Naive B cell (primary cell): ENCODE measurements around the gene UQCRH. TPM values are rescaled to one million over a fixed set of nuclear protein-coding genes. Genes with fewer than 3 reads are reported as not detected.

Source experiments
- ATAC-seq, 2 donors: fragments of 150-1000 bp; cut with Tn5 transposase; 2 replicates each; pipeline ENCODE4 v1.10.0; 2021; ENCODE audit warnings: low read depth in 2 of 2, mild to moderate bottlenecking in 2 of 2, moderate library complexity in 2 of 2
- DNase-seq: peaks from one replicate; pipeline ENCODE4 v3.0.0; 2022
- H3K27ac Mint-ChIP-seq, 6 donors: one replicate each; pipeline ENCODE4 v1.8.0; 2020 to 2022; ENCODE audit warnings: mild to moderate bottlenecking in 6 of 6, mixed read lengths in 6 of 6, moderate library complexity in 5 of 6, inconsistent platforms in 2 of 6
- H3K27me3 Mint-ChIP-seq, 3 donors: one replicate each; pipeline ENCODE4 v1.8.0; 2021 to 2022; ENCODE audit warnings: mixed read lengths in 3 of 3, mild to moderate bottlenecking in 1 of 3
- H3K36me3 Mint-ChIP-seq, 2 donors: one replicate each; pipeline ENCODE4 v1.8.0; 2020 to 2022; ENCODE audit warnings: mixed read lengths in 2 of 2, inconsistent platforms in 1 of 2, mild to moderate bottlenecking in 1 of 2
- H3K4me1 Mint-ChIP-seq, 3 donors: one replicate each; pipeline ENCODE4 v1.8.0; 2020 to 2022; ENCODE audit warnings: mixed read lengths in 3 of 3, inconsistent platforms in 1 of 3, mild to moderate bottlenecking in 1 of 3, moderate library complexity in 1 of 3
- H3K4me3 Mint-ChIP-seq, 8 donors: one replicate each; pipeline ENCODE4 v1.8.0; 2020 to 2022; ENCODE audit warnings: mild to moderate bottlenecking in 8 of 8, mixed read lengths in 8 of 8, moderate library complexity in 8 of 8, inconsistent platforms in 2 of 8
- H3K9me3 Mint-ChIP-seq, 7 donors: one replicate each; pipeline ENCODE4 v1.8.0; 2020 to 2022; ENCODE audit warnings: mixed read lengths in 7 of 7, mild to moderate bottlenecking in 5 of 7, inconsistent platforms in 2 of 7, moderate library complexity in 1 of 7
- polyA plus RNA-seq, 6 donors: library from polyadenylated mRNA; unstranded; fragments of 300-500 nt; fragmentation: Illumina TruSeq; gene quantifications; one replicate each; pipeline ENCODE4 v1.2.3, GENCODE V29; 2021; ENCODE audit warnings: low read depth in 6 of 6

Gene UQCRH
- polyA plus RNA-seq, 6 donors from 2014 or later: 280 to 322 (median 304) TPM

DNA sequence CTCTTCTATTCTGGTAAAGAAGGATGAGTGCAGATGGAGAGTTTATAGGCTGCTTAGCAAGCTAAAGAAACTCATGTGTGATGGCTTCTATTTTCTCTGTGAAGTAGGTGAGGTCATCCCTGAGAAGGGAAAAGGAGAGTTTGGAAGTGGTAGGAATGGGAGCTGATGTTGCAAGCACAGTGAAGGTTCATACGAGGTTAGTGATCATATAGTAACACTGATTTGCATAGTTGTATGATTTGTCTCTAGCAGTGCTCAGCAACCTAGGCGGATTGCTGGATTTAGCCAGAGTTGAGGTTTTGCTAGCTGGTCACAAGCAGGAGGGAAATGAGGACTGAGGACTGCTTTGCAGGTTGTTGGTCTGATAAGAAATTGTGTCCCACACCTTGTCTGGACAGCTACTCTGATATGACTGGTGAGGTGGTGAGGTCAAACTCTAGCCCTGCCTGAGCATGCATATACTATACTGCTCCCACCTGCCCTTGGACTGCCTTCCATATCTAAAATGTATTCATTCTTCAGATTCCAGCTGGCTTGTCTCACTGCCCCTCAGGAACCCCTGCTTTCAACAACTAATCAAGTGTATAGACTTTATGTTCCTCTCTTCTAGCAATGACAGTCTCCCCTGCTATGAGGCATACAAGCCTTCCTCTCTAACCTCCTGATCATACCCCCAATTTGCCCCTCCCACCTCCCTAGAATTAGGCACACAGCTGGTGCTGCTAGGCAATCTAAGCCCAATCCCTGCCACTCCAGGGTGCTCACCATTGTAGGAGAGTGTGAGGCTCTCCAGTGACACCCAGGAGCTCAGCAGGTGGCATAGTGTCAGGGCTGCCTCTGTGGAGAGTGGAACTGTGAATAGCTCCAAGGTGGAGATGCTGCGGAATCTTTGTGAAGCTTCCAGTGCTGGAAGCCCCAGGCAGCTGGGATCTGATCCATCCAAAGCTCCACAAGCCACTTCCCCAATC, 18.6 kb upstream of the UQCRH start:
- Mint-ChIP-seq H3K27ac (peak overlapping the region in 1 of 6 donors; percentile 23), H3K27me3 (no peaks in the 10 kb centered on the region), H3K9me3 (no peaks in the 10 kb centered on the region), H3K4me1 (peaks cover 0 to 6% (median 4%) of the 10 kb centered on the region in 3 donors), H3K36me3 (peaks cover 4 to 18% of the 10 kb centered on the region in 2 donors), H3K4me3 (no peak overlapping the region)
- DNase-seq (no peak), ATAC-seq (no peak)

- Mint-ChIP-seq H3K9me3 (no peaks in the 10 kb centered on the region), H3K27ac (no peak overlapping the region), H3K4me1 (peaks cover 0 to 6% (median 4%) of the 10 kb centered on the region in 3 donors), H3K27me3 (no peaks in the 10 kb centered on the region), H3K4me3 (no peak overlapping the region), H3K36me3 (peaks cover 4 to 20% of the 10 kb centered on the region in 2 donors)
- no peak for ATAC-seq
- no peak for DNase-seq
Observed at GRCh38 chr1:46285730-46286477, 17.6 kb upstream of the UQCRH start.

DNA sequence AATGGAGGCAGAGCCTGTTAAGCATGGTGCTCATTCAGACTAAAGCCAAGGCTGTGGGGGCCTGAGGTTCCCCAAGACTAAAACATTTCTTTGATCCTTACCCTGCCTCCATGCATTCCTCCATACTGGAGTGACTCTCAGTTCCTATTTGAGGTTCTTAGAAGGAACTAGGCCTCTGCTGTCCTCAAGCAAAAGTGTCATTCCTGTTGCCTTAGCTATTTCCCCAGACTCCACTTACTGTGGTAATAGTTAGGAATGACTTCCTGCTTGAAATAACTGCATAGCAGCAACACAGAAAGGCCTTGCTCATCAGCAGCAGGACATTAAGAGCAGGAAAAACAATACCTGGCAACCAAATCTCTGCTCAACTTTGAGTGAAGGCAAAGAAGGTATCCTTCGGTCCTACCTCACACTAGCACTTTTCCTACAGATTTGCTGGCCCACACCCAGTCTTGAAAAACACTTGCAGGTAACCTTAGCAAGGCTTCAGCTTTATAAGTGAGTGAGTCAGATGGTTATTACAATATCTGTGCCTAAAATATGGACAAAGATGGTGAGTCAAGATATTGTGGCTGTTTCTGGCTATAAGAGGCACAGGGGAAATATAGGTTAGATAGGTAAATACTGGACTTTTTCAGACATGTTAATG, 14.9 kb upstream of the UQCRH start:
- Mint-ChIP-seq H3K27me3 (no peaks in the 10 kb centered on the region), H3K4me1 (no peaks in the 10 kb centered on the region), H3K27ac (peak overlapping the region in 1 of 6 donors; percentile 47), H3K4me3 (no peak overlapping the region), H3K9me3 (no peaks in the 10 kb centered on the region), H3K36me3 (peaks cover 4 to 14% of the 10 kb centered on the region in 2 donors)
- ATAC-seq (no peak), DNase-seq (no peak)

GRCh38 chr1:46289134-46289494, 14.4 kb upstream of the UQCRH start:
- Mint-ChIP-seq H3K9me3 (no peaks in the 10 kb centered on the region), H3K27me3 (no peaks in the 10 kb centered on the region), H3K4me3 (no peak overlapping the region), H3K36me3 (peaks cover 4 to 14% of the 10 kb centered on the region in 2 donors), H3K27ac (no peak overlapping the region), H3K4me1 (no peaks in the 10 kb centered on the region)
- DNase-seq: no peak
- no peak for ATAC-seq

GRCh38 chr1:46289976-46290375, 13.5 kb upstream of the UQCRH start:
- ATAC-seq (no peak), DNase-seq (no peak)
- H3K4me3 Mint-ChIP-seq: no peak overlapping the region
- no peaks in the 10 kb centered on the region for H3K27me3 Mint-ChIP-seq
- H3K4me1 Mint-ChIP-seq: no peaks in the 10 kb centered on the region
- peaks cover 4 to 14% of the 10 kb centered on the region in 2 donors for H3K36me3 Mint-ChIP-seq
- H3K27ac Mint-ChIP-seq: peak overlapping the region in 1 of 6 donors; percentile 82
- H3K9me3 Mint-ChIP-seq: no peaks in the 10 kb centered on the region

- H3K4me1 Mint-ChIP-seq: peaks cover 1 to 9% (median 1%) of the 10 kb centered on the region in 3 donors
- no peak for ATAC-seq
- no peak overlapping the region for H3K27ac Mint-ChIP-seq
- H3K4me3 Mint-ChIP-seq: no peak overlapping the region
- peaks cover 13 to 18% of the 10 kb centered on the region in 2 donors for H3K36me3 Mint-ChIP-seq
- DNase-seq: no peak
- H3K9me3 Mint-ChIP-seq: no peaks in the 10 kb centered on the region
- H3K27me3 Mint-ChIP-seq: no peaks in the 10 kb centered on the region
Observed at GRCh38 chr1:46295306-46295705, 8.2 kb upstream of the UQCRH start.

DNA sequence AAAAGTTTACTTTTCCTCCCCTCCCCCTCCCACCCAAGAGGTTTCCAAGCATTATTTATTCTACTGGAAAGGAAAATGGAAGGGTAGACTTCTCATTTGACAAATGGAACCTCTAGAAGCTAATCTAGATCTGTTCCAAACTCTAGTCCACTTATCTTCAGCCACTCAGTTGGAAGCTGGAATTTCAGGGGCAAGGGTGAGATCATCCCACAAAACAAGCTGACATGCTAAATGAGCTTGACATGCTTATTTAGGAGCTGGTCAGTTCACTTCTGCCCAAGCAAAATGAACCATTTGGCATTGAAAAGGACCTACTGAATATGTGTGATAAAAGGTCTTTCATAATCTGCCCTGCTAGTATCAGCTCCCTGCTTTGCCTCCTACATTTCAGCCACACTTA, 5.1 kb upstream of the UQCRH start:
- H3K27me3 Mint-ChIP-seq: no peaks in the 10 kb centered on the region
- no peaks in the 10 kb centered on the region for H3K9me3 Mint-ChIP-seq
- H3K27ac Mint-ChIP-seq: no peak overlapping the region

GRCh38 chr1:46300673-46301405, 2.7 kb upstream of the UQCRH start:
- H3K4me1 Mint-ChIP-seq: peaks cover 26 to 45% (median 35%) of the 10 kb centered on the region in 3 donors
- peak overlapping the region in 4 of 6 donors; percentile 12 to 98 (median 89) for H3K27ac Mint-ChIP-seq
- no peaks in the 10 kb centered on the region for H3K9me3 Mint-ChIP-seq
- ATAC-seq: no peak
- H3K27me3 Mint-ChIP-seq: no peaks in the 10 kb centered on the region
- no peak for DNase-seq
- H3K36me3 Mint-ChIP-seq: peaks cover 13 to 18% of the 10 kb centered on the region in 2 donors
- peak overlapping the region; percentile 97 to 100 (median 98) for H3K4me3 Mint-ChIP-seq

More for the DNA sequence above, 5.1 kb upstream of the UQCRH start:
- H3K4me1 Mint-ChIP-seq: peaks cover 16 to 36% (median 22%) of the 10 kb centered on the region in 3 donors
- ATAC-seq (no peak), DNase-seq (no peak)
- H3K4me3 Mint-ChIP-seq: no peak overlapping the region
- peaks cover 13 to 18% of the 10 kb centered on the region in 2 donors for H3K36me3 Mint-ChIP-seq

- H3K27me3 Mint-ChIP-seq: no peaks in the 10 kb centered on the region
- peaks cover 13 to 17% of the 10 kb centered on the region in 2 donors for H3K36me3 Mint-ChIP-seq
- H3K27ac Mint-ChIP-seq: peak overlapping the region in 5 of 6 donors; percentile 14 to 100 (median 94)
- peak overlapping the region; percentile 97 to 100 (median 98) for H3K4me3 Mint-ChIP-seq
- H3K4me1 Mint-ChIP-seq: peaks cover 26 to 45% (median 39%) of the 10 kb centered on the region in 3 donors
- DNase-seq (no peak), ATAC-seq (no peak)
- no peaks in the 10 kb centered on the region for H3K9me3 Mint-ChIP-seq
Observed at GRCh38 chr1:46301406-46301807, 2.1 kb upstream of the UQCRH start.

GRCh38 chr1:46301808-46302640, 1.5 kb upstream of the UQCRH start:
- peak overlapping the region; percentile 93 to 100 (median 98) for H3K27ac Mint-ChIP-seq
- peaks cover 8 to 11% of the 10 kb centered on the region in 2 donors for H3K36me3 Mint-ChIP-seq
- peak overlapping the region; percentile 97 to 100 (median 98) for H3K4me3 Mint-ChIP-seq
- DNase-seq (peak; percentile 63), ATAC-seq (peak; percentile 40)
- H3K9me3 Mint-ChIP-seq: no peaks in the 10 kb centered on the region
- H3K4me1 Mint-ChIP-seq: peaks cover 26 to 45% (median 45%) of the 10 kb centered on the region in 3 donors
- H3K27me3 Mint-ChIP-seq: no peaks in the 10 kb centered on the region

GRCh38 chr1:46302641-46303037, 859 bp upstream of the UQCRH start:
- peak overlapping the region; percentile 98 to 100 (median 98) for H3K27ac Mint-ChIP-seq
- DNase-seq: no peak
- peaks cover 2 to 5% of the 10 kb centered on the region in 2 donors for H3K36me3 Mint-ChIP-seq

GRCh38 chr1:46303872-46304326, 401 bp downstream of the UQCRH start:
- Mint-ChIP-seq H3K27me3 (no peaks in the 10 kb centered on the region), H3K4me1 (peaks cover 35 to 60% (median 59%) of the 10 kb centered on the region in 3 donors), H3K27ac (peak overlapping the region; percentile 98 to 100 (median 98)), H3K9me3 (no peaks in the 10 kb centered on the region), H3K36me3 (peaks cover 0 to 4% of the 10 kb centered on the region in 2 donors), H3K4me3 (peak overlapping the region; percentile 97 to 100 (median 98))
- ATAC-seq: no peak
- no peak for DNase-seq

More at GRCh38 chr1:46302641-46303037, 859 bp upstream of the UQCRH start:
- Mint-ChIP-seq H3K9me3 (no peaks in the 10 kb centered on the region), H3K27me3 (no peaks in the 10 kb centered on the region), H3K4me1 (peaks cover 31 to 51% (median 51%) of the 10 kb centered on the region in 3 donors), H3K4me3 (peak overlapping the region; percentile 97 to 100 (median 98))
- peak; percentile 8 to 11 for ATAC-seq
